GM19023 (cell line): ENCODE results near the gene CX3CR1.
A peak's percentile ranks its signal among the peaks of the same experiment; 100 is the strongest.
"Not testable (repeated sequence)": the region's sequence is repeated elsewhere in the genome, so short reads cannot be mapped to it uniquely, and the experiment has no call there.

ENCODE experiments used
- ATAC-seq: cut with Tn5 transposase; IDR thresholded peaks from one replicate; pipeline ENCODE4 v1.9.1; 2021; ENCODE audit warnings: mild to moderate bottlenecking, moderate library complexity; ENCODE audit not compliant: unreplicated experiment

The CX3CR1 gene, protein sequence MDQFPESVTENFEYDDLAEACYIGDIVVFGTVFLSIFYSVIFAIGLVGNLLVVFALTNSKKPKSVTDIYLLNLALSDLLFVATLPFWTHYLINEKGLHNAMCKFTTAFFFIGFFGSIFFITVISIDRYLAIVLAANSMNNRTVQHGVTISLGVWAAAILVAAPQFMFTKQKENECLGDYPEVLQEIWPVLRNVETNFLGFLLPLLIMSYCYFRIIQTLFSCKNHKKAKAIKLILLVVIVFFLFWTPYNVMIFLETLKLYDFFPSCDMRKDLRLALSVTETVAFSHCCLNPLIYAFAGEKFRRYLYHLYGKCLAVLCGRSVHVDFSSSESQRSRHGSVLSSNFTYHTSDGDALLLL

DNA sequence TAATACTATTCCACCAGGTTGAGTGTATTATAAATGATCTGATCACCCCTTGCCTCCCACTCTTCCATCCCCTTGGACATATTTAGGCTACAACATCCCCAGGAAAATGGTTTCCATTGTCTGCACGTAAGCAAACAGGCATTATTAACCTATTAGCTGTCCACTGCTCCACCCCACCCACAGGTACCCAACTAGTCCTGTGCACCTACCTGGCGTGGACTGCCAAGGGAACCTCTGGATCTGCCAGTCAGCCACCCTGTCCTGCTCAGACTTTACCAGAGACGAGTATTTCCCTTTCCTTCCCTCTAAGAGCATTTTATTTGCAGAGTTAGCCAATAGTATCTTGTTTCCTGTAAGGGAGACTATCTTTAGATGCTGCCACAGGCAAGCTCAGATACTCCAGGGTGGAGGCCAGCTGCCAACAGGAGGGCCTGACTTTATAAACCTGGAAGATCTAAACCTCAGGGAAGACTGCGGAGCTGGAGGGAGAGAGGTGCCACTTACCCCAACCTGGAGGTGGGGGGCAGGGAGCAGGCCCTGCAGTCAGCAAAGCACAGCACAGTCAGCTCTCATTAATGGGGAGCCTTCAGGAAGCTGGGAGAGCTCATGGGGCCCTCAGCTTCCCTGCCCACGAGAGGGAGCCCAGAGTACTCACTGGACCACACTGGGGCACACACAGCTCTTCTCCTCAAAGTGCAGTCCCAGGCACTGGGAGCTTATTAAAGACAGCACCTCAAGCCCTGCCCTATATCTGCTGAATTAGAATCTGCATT, at the start of gene CX3CR1:
Gene CX3CR1, minus strand, starts transcription at position 292 of the 773 bp plus-strand sequence. CDS start 13,527 bp downstream, outside the sequence.
- no peak for ATAC-seq

DNA sequence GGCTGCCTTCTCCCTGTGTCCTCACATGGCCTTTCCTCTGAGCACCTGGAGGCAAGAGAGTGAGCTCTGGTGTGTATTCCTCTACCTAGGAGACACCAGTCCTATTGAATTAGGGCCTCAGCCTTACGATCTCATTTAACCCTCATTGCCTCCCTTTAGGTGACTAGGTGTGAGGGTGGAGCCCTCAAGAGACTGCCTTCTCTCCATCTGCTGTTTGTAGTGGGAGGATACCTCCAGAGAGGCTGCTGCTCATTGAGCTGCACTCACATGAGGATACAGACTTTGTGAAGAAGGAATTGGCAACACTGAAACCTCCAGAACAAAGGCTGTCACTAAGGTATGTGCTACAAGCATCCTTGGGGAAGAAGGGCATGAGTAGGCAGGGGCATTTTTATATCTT, 49.7 kb upstream of the CX3CR1 start, which contains the start of gene CCR8:
Gene CCR8, plus strand, starts transcription at position 217 of the 400 bp plus-strand sequence. CDS start 2,623 bp downstream, outside the sequence.
- no peak for ATAC-seq

DNA sequence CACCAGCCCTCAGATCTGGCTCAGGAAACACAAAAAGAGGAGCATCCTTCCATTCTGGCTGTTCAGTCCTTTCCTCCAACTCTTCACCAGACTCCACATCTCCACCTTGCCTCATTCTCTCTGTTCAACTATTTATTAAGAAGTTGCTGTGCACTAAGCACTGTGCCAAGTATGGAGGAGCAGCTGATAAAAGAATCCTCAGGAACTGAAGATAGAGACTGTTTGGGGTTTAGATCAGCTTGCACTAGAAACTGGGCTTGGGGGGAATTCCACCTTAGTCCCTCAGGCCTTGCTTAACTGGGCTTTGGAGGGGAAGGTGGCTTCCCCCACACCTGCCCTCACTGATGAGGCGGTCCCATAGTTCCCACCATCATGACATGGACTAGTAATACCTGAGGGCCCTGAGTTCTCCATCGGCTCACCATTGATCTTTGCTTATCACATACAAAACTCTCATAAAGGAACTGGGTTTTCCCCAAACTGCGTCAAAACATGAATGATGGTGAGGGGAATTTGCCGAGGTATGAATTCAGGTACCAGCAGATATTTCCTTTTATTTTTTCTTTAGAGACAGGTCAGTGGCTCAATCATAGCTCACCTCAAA, 48.0 kb upstream of the CX3CR1 start:
- ATAC-seq = peak; percentile 70

DNA sequence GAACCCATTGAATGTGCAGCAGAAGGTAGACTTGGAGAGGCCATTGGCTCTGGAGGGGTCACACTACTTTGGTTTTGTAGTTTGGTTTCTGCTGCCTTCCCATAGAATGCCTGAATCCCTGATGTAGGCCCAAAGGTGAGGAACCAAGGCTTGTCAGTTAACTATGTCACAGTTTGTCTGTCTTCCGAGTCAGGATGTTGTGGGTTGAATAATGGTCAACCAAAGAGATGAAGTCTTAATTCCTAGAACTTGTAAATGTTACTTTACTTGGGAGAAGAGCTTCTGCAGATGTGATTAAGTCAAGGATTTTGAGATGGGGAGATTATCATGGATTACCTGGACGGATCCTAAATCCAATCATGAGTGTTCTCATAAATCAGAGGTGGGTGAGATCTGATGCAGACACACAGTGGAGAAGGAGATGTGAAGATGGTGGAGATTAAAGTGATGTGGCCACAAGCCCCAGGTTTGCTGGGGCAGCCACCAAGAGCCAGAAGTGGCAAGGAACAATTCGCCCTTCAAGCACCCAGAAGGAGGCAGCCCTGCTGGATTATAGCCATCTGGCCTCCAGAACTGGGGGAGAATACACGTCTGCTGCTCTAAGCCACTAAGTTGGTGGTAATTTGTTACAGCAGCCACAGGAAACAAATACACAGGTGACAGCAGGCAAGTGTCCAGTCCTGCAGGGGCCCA, 47.4 kb upstream of the CX3CR1 start:
- peak; percentile 36 for ATAC-seq

DNA sequence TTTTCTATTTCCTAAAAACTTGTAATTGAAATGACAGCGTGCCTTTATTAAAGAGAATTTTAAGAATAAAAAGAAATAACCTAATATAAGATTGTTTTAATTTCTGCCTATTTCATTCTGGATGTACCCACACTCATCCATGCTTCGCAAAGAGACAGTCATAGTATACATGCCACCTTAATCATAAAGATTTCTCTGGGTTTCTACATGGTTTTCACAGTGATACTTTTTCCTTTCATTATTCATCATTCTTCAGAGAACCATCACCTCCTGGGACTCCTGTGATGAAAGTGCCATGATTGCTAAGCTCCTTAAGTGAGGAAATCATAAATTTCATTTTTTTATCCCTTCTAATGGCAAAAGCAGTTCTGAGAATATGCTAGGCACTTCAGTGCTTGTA, 45.4 kb upstream of the CX3CR1 start:
- ATAC-seq = no peak

DNA sequence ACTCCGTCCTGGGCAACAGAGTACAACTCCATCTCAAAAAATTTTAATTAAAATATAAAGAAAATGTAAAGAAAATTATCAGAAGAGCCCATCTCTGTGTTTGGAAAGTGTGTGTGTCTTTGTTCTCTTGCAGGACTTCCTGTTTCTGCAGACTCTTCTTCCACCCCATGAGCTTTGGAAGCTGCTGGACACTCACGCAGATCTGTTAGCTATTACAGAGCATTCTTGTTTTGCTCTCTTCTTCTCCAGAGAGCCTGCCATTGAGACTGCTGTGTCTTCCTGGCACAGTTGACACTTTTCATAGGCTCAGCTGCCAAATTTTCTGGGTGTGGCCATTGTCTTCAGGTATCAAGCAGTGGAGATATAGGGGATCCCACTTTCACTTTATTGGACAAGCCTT, 43.7 kb upstream of the CX3CR1 start:
- no peak for ATAC-seq

DNA sequence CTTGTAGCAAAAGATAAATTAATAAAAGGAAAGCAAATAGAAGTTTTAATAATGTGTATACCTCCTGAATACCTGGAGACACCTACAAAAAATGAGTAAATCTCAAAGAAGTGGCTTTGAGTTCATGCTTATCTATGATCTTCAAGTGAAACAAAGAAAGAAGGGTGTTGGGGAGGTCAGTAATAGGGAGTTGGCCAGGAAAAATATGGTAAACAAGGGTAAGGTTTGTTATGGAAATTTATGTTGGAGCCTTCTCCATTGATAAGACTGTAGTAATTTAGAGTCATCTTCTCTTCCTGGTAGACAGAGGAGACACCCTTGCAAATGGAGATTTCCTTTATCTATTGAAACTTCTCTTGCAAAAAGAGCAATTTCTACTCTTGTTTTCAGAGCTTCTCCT, 43.1 kb upstream of the CX3CR1 start:
- ATAC-seq = no peak

DNA sequence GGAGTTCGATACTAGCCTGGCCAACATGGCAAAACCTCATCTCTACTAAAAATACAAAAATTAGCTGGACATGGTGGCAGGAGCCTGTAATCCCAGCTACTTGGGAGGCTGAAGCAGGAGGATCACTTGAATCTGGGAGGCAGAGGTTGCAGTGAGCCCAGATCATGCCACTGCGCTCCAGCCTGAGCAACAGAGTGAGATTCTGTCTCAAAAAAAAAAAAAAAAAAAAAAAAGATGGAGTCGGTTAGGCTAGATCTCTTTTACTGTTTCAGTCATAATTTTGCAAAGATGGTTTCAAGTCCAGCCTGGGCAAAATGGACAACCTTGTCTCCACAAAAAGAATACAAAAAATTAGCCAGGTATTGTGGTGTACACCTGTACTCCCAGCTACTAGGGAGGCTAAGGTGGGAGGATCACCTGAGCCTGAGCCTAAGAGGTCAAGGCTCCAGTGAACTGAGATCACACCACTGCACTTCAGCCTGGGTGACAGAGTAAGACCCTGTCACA, 42.4 kb upstream of the CX3CR1 start:
- ATAC-seq = not testable (repeated sequence)

DNA sequence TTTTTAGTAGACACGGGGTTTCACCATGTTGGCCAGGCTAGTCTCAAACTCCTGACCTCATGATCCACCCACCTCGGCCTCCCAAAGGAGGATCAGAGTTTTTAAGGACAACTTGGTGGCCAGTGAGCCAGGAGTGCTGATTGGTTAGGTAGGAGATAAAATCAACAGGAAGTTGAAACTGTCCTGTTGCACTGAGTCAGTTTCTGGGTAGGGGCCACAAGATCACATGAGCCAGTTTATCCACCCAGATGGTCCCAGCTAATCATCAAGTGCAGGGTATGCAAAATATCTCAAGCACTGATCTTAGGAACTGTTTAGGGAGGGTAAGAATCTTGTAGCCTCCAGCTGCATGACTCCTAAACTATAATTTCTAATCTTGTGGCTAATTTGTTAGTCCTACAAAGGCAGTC, 41.7 kb upstream of the CX3CR1 start:
- not testable (repeated sequence) for ATAC-seq

DNA sequence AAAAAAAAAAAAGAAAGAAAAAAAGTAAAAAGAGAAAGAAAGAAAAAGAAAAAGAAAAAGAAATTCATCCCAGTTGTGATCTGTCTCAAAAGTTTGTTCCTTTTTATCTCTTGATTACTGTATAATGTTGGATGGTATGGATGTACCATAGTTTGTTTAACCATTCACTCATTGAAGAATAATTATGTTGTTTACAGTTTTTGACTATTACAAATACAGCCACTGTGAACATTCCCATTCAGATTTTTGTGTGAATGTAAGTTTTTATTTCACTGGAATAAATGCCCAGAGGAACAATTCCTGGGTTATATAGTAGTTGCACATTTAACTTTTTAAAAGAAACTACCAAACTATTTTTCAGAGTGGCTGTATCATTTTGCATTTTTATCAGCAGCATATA, 39.4 kb upstream of the CX3CR1 start:
- no peak for ATAC-seq

DNA sequence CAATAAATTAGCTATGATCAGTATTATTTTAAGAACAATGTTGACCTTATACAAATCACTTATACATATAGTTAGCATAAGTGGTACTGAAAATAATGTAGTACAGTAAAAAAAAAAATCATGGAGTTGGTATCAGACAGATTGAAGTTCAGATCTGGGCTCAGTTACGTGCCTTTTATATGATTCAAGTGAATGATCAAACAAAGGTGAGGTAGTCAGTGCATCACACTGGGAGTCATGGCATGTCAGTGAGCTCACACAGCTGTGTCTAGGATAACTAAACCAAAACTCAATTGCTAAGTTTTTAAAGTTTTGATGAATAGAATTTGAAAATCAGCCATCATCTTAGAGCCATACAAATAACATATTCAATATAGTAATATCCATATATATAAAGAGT, 38.5 kb upstream of the CX3CR1 start:
- ATAC-seq = no peak

DNA sequence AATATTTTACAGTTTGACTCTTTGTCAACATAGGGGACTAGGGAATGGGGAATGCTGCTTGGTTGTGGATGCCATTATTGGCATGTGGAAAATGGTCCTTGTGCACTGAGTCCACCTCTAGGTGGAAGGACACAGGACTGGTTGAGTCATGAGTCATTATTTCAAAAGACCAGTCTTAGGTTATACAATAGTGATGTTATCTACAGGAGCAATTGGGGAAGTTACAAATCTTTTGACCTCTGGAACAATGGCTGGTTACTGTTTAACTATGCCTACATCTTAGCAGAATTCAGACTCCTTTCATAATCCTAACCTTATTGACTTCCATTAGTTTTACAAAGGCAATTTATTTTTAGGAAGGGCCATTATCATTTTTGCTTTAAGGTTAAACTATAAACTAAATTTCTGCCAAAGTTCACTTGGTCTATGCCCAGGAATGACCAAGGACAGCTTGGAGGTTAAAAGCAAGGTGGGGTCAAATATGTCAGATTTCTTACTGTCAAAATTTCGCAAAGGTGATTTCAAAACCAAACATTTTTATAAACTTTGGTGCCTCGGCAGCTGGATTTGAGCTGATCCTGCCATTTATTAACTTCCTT, 37.8 kb upstream of the CX3CR1 start:
- ATAC-seq = no peak

DNA sequence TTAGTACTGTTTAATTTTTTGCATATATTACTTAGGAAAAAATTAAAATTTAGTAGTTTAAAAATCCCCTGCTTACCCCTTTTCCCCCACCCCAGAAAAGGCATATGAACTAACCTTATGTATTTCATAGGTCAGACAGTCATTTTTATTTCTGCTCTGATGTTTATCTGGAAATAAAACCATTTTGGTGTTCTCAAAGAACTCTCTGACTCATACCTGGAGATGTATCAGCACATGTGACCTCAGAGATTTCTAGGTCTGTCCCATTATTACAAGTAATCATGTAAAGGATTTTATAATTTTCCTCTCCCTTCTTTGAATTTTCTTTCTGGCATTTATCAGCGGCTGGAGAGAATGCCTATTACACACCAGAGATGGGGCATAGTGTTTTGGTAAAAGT, 35.6 kb upstream of the CX3CR1 start:
- no peak for ATAC-seq

DNA sequence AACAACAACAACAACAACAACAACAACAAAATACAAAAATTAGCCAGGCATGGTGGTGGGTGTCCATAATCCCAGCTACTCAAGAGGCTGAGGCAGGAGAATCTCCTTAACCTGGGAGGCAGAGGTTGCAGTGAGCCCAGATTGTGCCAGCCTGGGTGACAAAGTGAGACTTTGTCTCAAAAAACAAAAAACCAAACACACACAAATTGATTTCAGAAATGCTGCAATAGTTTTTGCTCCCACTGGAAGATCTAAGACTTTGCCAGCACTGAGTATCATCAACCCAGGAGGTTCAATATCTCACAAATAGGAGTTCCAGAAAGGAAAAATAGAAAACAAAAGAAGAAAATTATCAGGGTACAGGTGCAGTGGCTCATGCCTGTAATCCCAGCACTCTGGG, 33.5 kb upstream of the CX3CR1 start:
- no peak for ATAC-seq

DNA sequence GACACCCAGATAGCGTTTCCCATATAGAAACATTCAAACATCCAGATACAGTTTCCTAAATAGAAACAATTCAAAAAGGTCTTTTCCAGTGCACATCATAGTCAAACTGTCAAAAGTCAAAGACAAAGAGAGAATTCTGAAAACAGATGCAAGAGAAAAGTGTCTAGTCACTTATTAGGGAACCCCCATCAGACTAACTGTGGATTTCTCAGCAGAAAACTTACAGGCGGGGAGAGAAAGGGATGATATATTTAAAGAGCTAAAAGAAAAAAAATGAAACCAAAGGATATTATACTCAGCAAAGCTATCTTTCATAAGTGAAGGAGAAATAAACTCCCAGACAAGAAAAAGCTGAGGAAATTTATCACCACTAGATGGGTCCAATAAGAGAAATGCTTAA, 22.3 kb upstream of the CX3CR1 start:
- ATAC-seq = no peak

DNA sequence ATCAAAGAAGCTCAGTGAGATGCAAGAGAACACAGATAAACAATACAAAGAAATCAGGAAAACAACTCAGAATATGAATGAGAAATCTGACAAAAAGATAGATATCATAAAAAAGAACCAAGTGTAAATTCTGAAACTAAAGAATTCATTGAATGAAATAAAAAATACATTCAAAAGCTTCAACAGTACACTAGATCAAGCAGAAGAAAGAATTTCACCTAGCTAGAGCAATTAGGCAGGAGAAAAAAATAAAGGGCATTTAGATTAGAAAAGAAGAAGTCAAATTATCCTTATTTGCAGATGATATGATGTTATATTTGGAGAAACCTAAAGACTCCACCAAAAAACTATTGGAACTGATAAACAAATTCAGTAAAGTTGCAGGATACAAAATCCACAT, 19.4 kb upstream of the CX3CR1 start:
- ATAC-seq = no peak

DNA sequence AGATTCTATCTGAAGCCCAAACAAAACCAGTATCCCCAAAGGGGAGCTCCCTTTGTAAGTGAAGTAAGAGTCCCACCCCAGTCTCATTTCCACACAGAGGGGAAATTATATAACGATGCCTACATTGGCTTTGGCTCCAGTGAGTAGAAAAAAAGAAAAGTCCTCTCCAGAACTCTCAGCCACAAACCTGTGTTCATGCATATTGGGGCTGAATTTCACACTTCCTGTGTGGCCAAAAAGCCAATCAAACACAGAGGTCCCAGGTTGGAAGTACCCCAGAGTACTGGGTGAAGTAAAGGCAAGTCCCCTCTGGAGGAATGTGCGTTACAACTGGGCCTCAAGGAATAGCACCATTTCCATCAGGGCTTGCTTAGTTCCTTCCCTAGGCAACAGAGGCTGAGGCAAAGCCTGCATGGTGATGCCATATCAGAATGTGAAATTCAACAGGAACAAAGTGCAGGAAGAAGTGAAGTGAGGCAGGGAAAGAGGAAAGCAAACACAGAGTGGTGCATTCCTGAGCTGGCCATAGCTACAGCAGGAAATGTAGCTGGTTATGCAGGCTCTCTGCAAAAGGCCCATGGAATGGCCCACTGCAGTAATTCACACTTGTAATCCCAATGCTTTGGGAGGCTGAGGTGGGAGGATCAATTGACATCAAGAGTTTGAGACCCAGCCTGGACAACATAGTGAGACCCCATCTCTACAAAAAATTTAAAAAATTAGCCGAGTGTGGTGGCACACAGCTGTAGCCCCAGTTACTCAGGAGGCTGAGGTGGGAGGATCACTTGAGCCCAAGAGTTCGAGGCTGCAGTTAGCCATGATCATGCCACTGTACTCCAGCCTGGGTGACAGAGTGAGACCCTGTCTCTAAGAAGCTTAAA, 16.6 kb upstream of the CX3CR1 start:
- no peak for ATAC-seq

DNA sequence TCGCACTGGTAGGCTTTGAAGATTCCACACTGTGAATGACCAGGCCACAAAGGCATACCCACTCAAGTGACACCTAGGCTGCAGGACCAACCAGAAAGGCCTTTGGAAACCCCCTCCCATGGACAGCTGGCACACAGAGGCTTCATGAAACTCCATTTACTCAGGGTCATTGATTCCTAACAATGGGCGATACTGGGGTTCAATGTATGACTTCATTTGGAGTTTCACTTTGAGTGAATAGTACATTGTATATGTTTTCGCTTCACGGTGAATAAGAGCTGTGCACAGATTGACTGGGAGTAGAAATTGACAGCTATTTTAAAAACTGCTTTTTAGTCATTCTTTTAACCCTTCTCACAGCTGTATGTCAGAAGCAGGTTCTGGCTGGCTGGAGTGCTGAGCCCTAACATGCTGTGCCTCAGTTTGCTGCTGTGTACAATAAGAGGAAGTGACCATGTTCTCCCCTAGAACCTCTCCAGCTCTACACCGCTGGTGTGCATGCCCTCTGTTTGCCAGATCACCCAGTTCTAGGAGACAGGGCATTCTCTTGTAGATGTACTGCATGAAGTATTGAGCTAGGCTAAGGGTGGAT, 15.4 kb upstream of the CX3CR1 start:
- peak; percentile 79 for ATAC-seq
